Measurements from ENCODE around the gene TRIM37.
A peak's percentile ranks its signal among the peaks of the same experiment; 100 is the strongest.

TRIM37 gene

DNA sequence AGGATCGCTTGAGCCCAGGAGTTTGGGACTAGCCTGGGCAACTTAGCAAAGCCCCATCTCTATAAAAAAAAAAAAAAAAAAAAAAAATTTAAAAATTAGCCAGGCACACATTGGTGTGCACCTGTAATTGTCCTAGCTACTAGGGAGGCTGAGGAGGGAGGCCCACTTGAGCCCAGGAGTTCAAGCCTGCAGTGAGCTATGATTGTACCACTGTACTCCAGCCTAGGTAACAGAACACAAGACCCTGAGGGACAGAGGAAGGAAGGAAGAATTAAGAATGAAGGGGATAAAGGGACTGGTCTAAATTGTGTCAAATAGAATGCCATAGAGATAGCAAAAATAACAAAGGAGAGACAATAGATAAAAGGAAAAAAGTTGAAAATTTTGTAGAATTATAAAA lies 102.8 kb downstream of the TRIM37 start:
- TF ChIP-seq, protein P1, sequence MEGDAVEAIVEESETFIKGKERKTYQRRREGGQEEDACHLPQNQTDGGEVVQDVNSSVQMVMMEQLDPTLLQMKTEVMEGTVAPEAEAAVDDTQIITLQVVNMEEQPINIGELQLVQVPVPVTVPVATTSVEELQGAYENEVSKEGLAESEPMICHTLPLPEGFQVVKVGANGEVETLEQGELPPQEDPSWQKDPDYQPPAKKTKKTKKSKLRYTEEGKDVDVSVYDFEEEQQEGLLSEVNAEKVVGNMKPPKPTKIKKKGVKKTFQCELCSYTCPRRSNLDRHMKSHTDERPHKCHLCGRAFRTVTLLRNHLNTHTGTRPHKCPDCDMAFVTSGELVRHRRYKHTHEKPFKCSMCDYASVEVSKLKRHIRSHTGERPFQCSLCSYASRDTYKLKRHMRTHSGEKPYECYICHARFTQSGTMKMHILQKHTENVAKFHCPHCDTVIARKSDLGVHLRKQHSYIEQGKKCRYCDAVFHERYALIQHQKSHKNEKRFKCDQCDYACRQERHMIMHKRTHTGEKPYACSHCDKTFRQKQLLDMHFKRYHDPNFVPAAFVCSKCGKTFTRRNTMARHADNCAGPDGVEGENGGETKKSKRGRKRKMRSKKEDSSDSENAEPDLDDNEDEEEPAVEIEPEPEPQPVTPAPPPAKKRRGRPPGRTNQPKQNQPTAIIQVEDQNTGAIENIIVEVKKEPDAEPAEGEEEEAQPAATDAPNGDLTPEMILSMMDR (IDR thresholded peaks at IDR 0.05; ENCODE audit: low read depth, low read length) = no peak
- H3K4me3 ChIP-seq (replicated peaks in 1 of 2; ENCODE audit: low read depth in 2 of 2, low read length in 2 of 2) = no peak overlapping the region
- DNase-seq (ENCODE audit: low read depth in 2 of 2) = no peak

DNA sequence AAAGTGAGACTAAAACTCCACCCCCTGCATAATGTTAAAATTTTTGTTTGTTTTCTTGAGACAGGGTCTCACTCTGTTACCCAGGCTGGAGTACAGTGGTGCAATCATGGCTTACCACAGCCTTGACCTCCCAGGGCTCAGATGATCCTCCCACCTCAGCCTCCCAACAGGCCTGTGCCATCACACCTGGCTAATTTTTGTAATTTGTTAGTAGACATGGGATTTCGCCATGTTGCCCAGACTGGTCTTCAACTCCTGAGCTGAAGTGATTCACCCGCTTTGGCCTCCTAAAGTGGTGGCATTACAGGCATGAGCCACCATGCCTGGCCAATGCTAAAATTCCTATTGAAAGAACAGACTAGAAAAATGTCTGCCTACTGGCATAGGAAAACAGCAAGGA lies 103.8 kb downstream of the TRIM37 start:
- TF ChIP-seq, protein P1 (IDR thresholded peaks at IDR 0.05; ENCODE audit: low read depth, low read length) = no peak
- no peak overlapping the region for H3K4me3 ChIP-seq (replicated peaks in 1 of 2; ENCODE audit: low read depth in 2 of 2, low read length in 2 of 2)
- peak in 1 of 2 donors; percentile 32 for DNase-seq (ENCODE audit: low read depth in 2 of 2)

GRCh38 chr17:59002126-59002525 lies 104.6 kb downstream of the TRIM37 start:
- TF ChIP-seq, protein P1 (IDR thresholded peaks at IDR 0.05; ENCODE audit: low read depth, low read length) = no peak
- DNase-seq (ENCODE audit: low read depth in 2 of 2) = no peak
- H3K4me3 ChIP-seq (replicated peaks in 1 of 2; ENCODE audit: low read depth in 2 of 2, low read length in 2 of 2) = no peak overlapping the region

DNA sequence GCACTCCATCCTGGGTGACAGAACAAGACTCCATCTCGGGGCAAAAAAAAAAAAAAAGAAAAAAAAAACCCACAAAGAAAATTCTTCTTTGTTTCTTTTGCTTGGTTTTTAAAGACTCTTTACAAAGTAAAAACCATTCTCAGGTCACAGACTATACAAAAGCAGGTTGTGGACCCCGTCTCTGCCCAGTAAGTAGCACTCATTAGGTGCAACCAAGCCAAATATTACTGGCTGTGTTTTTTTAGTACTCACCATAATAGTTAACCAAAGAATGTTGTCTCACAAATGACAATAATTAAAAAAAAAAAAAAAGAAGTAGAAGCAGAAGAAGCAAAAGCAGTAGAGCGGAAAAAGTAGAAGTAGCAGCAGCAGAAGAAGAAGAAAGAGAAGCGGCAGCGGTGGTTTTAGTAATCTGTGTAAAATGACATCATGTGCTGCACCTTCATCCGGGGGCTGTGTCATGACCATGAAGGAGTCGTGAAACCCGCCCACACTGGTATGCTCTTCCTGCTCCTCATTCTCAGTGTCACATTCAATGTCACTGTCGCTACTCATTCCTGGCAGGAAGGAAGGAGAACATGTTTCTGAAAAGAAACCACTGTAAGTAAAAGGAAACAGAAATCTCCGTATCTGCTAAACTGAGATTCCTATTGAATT lies 105.4 kb downstream of the TRIM37 start:
- DNase-seq (ENCODE audit: low read depth in 2 of 2) = peak; percentile 51 to 78
- H3K4me3 ChIP-seq (replicated peaks in 1 of 2; ENCODE audit: low read depth in 2 of 2, low read length in 2 of 2) = peak overlapping the region in 1 of 2 donors; percentile 33
- TF ChIP-seq, protein P1 (IDR thresholded peaks at IDR 0.05; ENCODE audit: low read depth, low read length) = no peak

GRCh38 chr17:59000022-59000421 lies 106.7 kb downstream of the TRIM37 start:
- H3K4me3 ChIP-seq (replicated peaks in 1 of 2; ENCODE audit: low read depth in 2 of 2, low read length in 2 of 2) = no peak overlapping the region
- DNase-seq (ENCODE audit: low read depth in 2 of 2) = no peak
- TF ChIP-seq, protein P1 (IDR thresholded peaks at IDR 0.05; ENCODE audit: low read depth, low read length) = no peak

- no peak for DNase-seq (ENCODE audit: low read depth in 2 of 2)
- no peak overlapping the region for H3K4me3 ChIP-seq (replicated peaks in 1 of 2; ENCODE audit: low read depth in 2 of 2, low read length in 2 of 2)
- TF ChIP-seq, protein P1 (IDR thresholded peaks at IDR 0.05; ENCODE audit: low read depth, low read length) = no peak
Observed at GRCh38 chr17:58999500-58999899, 107.2 kb downstream of the TRIM37 start.

GRCh38 chr17:58998871-58999270 lies 107.8 kb downstream of the TRIM37 start:
- DNase-seq (ENCODE audit: low read depth in 2 of 2) = no peak
- no peak overlapping the region for H3K4me3 ChIP-seq (replicated peaks in 1 of 2; ENCODE audit: low read depth in 2 of 2, low read length in 2 of 2)
- TF ChIP-seq, protein P1 (IDR thresholded peaks at IDR 0.05; ENCODE audit: low read depth, low read length) = no peak
